ENCODE data around the gene RAC2.

Gene RAC2

DNA sequence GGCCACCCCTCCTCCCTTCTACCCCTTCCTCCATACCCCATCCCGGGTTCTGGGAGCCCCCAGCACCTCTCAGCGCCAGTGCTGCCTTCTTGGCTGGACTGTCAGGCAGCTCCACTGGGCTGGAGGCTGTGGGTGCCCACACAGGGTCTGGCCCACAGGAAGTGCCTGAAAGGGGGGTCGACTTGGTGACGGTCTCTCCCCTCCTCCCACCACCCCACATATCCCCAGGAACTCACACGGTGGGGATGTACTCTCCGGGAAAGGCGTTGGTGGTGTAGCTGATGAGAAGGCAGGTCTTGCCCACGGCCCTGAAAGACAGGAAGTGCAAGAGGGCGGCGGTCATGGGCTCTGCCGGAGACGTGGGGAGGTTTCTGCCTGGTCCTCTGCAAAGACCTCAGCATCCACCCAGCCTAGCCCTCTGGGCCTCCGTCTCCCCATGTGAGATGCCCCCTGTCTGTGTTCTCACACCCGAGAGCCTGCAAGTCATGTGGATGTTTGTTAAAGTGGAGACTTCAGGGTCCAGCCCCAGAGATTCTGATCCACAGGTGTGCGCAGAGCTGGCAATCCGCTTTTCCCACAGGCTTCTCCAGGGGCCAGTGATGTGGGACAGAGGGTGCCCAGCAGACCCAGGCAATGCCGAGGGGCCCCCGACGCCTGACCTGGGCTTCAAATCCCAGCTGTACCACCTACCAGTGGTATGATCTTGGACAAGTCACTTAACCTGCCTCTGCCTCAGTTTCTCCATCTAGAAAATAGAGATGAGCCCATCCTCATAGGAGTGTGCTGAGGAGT lies 2.5 kb downstream of the RAC2 start:
- TF ChIP-seq, protein P1, sequence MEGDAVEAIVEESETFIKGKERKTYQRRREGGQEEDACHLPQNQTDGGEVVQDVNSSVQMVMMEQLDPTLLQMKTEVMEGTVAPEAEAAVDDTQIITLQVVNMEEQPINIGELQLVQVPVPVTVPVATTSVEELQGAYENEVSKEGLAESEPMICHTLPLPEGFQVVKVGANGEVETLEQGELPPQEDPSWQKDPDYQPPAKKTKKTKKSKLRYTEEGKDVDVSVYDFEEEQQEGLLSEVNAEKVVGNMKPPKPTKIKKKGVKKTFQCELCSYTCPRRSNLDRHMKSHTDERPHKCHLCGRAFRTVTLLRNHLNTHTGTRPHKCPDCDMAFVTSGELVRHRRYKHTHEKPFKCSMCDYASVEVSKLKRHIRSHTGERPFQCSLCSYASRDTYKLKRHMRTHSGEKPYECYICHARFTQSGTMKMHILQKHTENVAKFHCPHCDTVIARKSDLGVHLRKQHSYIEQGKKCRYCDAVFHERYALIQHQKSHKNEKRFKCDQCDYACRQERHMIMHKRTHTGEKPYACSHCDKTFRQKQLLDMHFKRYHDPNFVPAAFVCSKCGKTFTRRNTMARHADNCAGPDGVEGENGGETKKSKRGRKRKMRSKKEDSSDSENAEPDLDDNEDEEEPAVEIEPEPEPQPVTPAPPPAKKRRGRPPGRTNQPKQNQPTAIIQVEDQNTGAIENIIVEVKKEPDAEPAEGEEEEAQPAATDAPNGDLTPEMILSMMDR (IDR thresholded peaks at IDR 0.05; ENCODE audit: low read depth, low read length, missing control alignments), result no peak
- no peak for DNase-seq (ENCODE audit: extremely low read depth, low read depth)
- no peak overlapping the region for H3K4me3 ChIP-seq (replicated peaks; ENCODE audit: low read depth, low read length)

DNA sequence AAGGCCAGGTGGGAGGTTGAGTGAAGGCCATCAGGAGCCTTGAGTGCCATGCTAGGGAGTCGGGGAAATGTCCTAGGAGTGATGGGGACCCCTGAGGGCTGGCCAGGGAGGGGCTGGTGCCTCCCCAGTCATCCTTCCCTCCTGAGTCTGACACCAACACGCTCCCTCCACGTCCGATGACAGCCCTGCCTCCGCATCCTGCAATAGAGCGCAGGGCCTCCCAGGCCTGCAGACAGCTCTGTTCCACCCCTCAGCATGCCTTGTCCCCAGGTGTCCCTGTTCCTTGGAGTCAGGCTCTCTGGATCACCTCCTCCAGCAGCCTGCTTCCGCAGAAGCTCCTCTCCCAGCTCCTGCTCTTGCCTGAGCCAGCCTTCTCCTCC lies 3.1 kb downstream of the RAC2 start:
- no peak overlapping the region for H3K4me3 ChIP-seq (replicated peaks; ENCODE audit: low read depth, low read length)
- TF ChIP-seq, protein P1 (IDR thresholded peaks at IDR 0.05; ENCODE audit: low read depth, low read length, missing control alignments), result no peak
- DNase-seq (ENCODE audit: extremely low read depth, low read depth), result no peak

DNA sequence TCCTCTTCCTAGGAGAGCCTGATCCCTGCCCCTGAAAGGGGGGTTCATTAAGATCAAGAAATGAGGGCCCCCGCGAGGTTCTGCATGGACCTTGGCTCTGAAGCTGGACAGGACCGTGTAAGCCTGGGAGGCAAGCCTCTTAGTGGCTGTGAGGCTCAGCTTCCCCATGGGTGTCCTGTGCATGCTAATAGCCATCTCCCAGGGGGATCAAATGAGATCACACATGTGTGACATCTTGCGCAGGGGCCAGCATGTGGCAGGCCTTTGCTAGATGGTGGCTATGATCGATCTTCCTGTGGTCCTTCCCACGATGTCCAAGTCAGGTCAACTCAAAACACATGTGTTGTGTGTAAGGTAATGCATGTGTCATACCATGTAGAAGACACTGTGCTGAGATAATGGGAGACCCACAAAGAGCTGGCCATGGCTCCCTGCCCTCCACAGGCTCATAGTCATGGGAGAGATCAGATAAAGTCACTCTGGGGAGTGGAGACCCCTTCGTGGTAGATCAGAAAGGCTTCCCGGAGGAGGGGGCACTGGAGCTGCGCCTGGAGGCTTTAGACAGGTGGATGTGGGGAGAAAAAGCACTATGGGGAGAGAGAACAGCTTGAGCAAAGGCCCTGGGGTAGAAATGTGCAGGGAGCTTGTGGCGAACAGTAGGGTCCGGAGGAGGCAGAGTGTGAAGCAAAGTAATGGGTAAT lies 3.7 kb downstream of the RAC2 start:
- H3K4me3 ChIP-seq (replicated peaks; ENCODE audit: low read depth, low read length), result no peak overlapping the region
- TF ChIP-seq, protein P1 (IDR thresholded peaks at IDR 0.05; ENCODE audit: low read depth, low read length, missing control alignments), result no peak
- DNase-seq (ENCODE audit: extremely low read depth, low read depth), result no peak

DNA sequence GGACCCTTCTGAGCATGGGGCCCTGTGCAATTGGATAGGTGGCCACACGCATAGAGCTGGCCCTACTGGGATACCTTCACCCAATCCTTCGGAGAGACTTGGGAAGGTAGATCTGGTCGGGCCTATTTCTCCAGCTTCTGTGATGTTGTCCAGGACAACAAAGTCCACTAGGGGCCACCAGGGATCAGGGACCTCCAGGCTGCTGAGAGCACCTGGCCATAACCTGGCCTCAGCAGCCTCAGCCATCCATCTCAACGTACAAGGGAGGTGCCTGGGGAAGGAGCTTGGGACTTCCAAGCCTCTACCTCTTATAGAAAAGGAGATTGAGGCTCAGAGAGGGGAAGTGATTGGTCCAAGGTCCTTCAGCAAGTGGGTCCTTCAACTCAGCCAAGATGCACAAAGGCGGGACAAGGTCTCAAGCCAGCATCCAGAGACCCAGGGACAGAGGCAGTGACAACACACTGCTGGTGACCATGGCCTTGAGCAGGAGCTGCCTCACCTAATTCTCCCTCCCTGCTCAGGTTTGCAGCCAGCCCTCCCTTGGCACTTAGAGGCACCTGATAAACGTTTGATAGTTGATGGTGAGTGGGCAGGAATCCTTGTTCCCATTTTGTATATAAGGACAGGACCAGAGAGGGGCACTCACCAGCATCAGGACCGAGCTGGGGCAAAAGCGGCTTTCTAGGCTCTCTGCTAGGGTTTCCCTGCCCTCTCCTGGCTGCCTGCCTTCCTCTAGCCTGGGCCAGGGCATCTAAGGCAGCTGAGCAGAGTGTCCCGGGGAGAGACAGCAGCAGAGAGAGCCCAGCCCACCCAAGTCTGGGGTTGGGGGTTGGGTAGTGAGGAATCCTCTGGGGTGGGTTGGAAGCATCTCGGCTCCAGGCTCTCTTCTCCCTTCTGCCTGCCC lies 4.5 kb downstream of the RAC2 start:
- no peak overlapping the region for H3K4me3 ChIP-seq (replicated peaks; ENCODE audit: low read depth, low read length)
- TF ChIP-seq, protein P1 (IDR thresholded peaks at IDR 0.05; ENCODE audit: low read depth, low read length, missing control alignments), result no peak

DNA sequence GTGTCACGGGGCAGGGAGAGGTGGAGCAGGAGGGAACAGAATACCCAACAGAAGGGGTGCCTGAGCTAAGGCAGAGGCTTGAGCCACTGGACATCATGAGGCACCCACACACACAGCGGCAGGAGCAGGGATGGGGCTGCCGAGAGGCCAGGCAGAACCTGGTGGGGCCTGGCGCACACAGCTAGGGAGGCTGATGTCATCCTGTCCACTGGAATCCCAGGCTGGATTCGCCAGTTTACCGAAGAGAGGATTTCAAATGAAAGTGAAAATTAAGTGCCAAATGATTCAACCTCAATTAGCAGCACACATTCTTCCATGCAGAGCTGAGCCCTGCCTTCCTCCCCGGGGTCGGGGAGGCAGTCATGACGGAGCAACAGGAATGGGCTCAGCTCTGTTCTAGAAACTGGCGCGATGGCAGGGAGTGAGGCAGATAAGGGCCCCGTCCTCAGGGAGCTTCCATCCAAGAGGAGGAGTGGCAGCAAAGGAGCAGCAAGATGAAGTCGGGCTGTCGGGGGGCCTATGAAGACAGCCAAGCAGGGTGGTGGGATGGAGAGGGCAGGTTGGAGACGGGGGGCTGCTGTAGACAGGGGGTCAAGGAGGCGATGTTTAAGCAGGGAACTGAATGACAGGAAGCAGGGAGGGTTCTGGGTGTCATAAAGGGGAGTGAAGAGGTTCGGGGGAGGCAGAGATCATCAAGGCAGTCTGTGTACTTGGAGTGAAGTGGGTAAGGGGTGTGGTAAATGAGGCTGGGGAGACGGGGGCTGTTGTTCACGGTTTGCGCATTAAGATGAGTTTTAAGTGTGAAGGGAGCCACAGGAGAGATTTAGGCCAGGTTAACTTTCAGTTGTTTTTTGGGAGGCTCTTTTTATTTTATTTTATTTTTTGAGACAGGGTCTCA lies 6.4 kb downstream of the RAC2 start:
- TF ChIP-seq, protein P1 (IDR thresholded peaks at IDR 0.05; ENCODE audit: low read depth, low read length, missing control alignments), result no peak
- no peak overlapping the region for H3K4me3 ChIP-seq (replicated peaks; ENCODE audit: low read depth, low read length)
- DNase-seq (ENCODE audit: extremely low read depth, low read depth), result no peak

More for the DNA sequence above, 4.5 kb downstream of the RAC2 start:
- DNase-seq (ENCODE audit: extremely low read depth, low read depth), result no peak
